NCI-H1092 (cell line): Measurements from ENCODE around the gene PLEKHA7.
"Not testable (repeated sequence)": the region's sequence is repeated elsewhere in the genome, so short reads cannot be mapped to it uniquely, and the experiment has no call there.

Experiments used
- DNase-seq: peaks from one replicate; lab custom pipeline; 2025; lab: John Stamatoyannopoulos, UW

Gene PLEKHA7

GRCh38 chr11:17005646-17006045 is 8.6 kb downstream of the PLEKHA7 start:
- DNase-seq, result no peak

DNA sequence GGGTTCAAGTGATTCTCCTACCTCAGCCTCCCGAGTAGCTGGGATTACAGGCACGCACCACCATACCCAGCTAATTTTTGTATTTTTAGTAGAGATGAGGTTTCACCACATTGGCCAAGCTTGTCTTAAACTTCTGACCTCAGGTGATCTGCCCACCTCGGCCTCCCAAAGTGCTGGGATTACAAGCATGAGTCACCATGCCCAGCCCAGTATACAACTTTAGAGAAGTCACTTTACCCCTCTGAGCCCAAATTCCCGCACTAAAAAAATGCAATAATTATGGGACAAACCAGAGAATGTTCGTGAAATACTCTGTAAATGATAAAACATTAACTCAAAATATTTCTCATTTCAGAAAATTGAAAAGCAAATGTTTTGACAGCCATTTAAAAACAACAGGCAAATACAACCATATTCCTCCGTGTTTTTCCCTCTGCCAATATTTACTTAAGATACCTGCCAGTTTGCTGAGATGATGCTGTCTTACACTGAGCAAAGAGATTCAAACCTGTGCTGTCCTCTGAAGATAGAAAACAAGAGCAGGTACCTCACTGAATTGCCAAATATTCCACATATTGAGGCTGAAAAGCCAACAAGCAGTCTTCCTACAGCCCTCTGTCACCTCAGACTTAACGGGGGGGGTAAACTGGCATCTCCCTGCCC is 9.6 kb downstream of the PLEKHA7 start:
- DNase-seq, result no peak

- no peak for DNase-seq
Measured at GRCh38 chr11:17003426-17003825, 10.8 kb downstream of the PLEKHA7 start.

DNA sequence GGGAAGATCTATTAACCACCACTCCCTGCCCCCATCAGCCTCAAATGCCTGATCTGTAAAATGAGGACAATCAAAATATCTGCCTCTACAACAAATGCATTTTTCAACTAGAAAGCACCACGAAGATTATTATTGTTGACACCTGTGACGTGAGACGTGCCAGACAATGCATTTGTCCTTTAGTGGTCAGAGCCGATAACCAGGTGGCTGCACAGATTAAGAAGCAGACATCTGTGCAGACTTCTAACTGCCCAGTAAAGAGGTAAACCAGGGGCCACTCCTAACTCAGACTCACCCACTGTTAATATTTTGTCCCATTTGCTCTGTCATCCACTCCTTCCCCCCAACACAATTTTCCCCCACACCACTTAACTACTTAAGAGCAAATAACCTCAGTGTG is 11.7 kb downstream of the PLEKHA7 start:
- no peak for DNase-seq

DNA sequence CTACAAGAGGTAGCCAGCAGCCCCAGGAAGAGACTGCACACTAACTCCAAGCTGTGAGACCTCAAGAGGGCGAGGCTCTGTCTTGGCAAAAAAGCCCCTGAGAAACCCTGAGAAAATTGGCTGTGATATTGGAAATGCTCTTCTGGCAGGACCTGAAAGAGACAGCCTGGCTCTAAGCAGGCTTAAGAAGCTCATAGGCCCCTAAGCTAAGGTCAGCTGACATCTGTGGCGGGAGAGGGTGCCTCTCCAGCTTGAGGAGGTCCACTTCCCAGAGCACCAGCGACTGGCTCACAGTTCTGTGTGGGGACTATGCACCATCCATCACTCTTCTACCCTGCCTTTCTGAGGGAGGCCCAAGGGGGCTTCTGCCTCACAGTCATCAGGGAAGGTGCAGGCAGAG is 12.4 kb downstream of the PLEKHA7 start:
- DNase-seq, result no peak

- no peak for DNase-seq
Measured at GRCh38 chr11:17000987-17001386, 13.2 kb downstream of the PLEKHA7 start.

DNA sequence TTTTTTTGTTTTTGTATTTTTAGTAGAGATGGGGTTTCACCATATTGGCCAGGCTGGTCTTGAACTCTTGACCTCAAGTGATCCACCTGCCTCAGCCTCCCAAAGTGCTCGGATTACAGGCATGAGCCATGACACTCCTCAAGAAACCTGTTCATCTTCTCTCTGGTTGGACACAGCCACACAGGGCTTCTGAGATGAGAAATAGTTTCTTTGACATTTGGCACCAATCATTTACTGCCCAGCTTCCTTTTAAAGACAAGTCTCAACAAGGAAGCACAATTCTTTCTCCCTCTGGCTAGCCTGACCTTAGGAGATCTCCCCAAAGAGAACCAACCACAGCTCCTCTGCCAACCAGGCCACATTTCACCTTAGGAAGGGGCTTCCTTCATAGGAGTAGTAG is 14.0 kb downstream of the PLEKHA7 start:
- not testable (repeated sequence) for DNase-seq

GRCh38 chr11:16999116-16999515 is 15.1 kb downstream of the PLEKHA7 start:
- DNase-seq, result no peak

DNA sequence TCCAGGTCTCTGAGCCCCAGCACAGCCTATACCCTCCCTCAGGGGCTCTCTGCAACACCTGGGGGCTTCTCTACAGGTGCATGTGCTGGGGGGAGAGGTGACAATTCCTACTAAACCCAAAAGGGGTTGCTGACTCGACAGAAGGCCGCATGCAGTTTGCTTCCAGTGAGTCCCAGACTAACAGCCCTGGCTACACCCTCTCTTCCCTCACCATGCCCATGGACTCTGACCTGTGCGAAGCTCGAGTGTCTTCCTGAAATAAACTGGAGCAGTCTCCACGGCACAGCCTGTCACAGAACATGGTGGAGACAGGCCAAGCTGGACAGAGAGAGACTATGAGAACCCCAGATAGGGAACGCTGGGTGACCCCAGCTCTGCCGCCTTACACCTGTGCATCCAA is 16.6 kb downstream of the PLEKHA7 start:
- no peak for DNase-seq

DNA sequence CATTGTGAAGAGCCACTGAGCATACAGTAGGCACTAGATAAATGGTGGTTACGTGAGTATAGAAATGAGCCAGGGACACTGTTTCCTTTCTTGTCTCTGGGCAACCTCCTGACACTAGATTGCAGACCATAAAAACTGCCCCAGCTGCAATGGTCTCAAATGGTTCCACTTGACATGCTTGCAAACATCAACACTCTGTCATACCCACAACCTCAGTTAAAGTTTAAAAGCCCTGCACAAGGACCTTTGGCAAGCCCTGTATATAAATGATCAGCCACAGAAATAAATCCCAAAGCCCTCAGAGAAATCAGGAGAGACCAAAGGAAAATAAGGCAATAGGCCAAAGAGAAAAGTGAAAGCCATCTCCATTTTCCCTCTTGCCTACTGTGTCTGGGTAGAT is 20.7 kb downstream of the PLEKHA7 start:
- no peak for DNase-seq

DNA sequence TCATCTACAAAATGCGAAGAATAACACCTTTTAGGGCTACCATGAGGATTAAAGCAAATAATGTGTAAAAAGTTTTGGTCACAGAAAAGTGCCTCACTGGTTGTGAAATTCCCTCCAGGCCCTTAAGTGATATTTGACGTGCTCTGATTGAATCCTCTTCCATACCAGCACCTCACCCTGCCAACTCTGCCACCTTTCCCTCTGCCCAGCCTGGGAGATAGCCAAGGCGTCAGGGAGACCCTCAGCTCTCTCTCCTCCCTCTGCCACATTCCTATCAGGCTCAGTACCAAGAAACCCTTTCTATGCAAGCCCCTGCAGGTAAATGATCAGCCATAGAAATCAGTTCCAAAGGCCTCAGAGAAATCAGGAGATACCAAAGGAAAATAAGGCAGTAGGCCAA is 21.4 kb downstream of the PLEKHA7 start:
- no peak for DNase-seq

- no peak for DNase-seq
Measured at GRCh38 chr11:16989554-16989953, 24.7 kb downstream of the PLEKHA7 start.

DNA sequence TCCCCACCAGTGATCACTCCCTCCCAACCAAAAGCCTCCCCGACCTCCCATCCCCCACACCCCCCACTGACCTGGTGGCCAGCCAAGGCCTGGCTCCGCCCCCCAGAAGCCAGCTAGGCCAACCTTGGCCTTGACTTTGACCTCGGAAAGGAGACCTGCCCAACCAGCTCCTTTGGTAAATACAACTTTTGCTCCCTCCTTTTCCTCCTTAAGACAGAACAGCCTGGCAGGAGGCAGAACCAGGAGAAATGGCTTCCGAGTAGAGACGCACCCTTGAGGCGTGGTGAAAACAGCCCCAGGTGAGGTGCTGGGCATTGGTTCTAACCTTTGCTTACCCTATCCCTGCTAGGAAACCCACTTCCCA is 27.0 kb downstream of the PLEKHA7 start:
- no peak for DNase-seq

GRCh38 chr11:16986434-16987204 is 27.6 kb downstream of the PLEKHA7 start:
- DNase-seq, result no peak

- no peak for DNase-seq
Measured at GRCh38 chr11:16985297-16985696, 28.9 kb downstream of the PLEKHA7 start.

DNA sequence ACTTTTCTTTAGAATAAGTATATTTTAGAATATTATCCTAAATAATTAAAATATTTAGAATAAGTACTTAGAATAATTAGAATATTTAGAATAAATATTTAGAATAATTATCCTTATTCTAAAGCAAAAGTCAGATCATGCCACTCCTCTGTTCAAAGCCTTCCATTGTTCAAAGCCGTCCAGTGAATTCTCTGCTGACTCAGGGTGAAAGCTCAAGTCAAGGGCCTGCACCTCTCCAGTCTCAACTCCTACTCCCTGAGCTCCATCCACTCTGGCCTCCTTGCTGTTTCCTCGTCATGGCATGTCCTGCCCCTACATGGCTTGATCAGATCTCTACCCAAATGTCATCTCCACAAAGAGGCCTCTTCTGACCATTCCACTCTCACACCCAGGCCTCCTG is 30.0 kb downstream of the PLEKHA7 start:
- DNase-seq, result no peak

- DNase-seq, result no peak
Measured at GRCh38 chr11:16982809-16983208, 31.4 kb downstream of the PLEKHA7 start.

- DNase-seq, result no peak
Measured at GRCh38 chr11:16982256-16982671, 31.9 kb downstream of the PLEKHA7 start.

- no peak for DNase-seq
Measured at GRCh38 chr11:16981651-16982194, 32.5 kb downstream of the PLEKHA7 start.

- no peak for DNase-seq
Measured at GRCh38 chr11:16979703-16980622, 34.3 kb downstream of the PLEKHA7 start.

DNA sequence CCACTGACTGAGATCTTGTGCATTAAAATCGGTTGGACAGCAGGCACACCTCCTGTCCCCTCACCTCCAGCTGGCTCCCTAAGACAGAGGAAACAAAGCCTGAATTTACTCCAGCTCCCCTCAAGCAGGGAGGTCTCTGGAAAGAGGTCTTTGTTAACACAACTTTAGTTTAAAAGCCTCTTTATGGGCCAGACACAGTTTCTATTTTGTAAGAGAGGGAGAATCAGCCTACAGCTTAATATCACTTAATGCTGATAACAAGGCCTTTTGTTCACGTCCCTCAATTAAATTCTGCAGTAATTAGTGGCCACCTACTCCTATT is 36.3 kb downstream of the PLEKHA7 start:
- no peak for DNase-seq

GRCh38 chr11:16977136-16977993 is 36.8 kb downstream of the PLEKHA7 start:
- no peak for DNase-seq
